GM12878 (cell line): ENCODE measurements around the gene POLN. TPM values are rescaled to one million over a fixed set of nuclear protein-coding genes. Genes with fewer than 3 reads are reported as not detected.

Experiments used
- ATAC-seq: fragments of 200-7000 bp; cut with Tn5 transposase; 3 replicates; pipeline ENCODE4 v1.9.1; 2020; ENCODE audit warnings: mild to moderate bottlenecking, moderate library complexity
- BruUV-seq: library from RNA; stranded (reverse); fragments of 400-500 nt; replicated peaks from 2 replicates; lab custom pipeline; 2021; lab: Mats Ljungman, UMichigan
- CTCF ChIA-PET: fragments of 300-600 bp; sonication (Branson Sonifier 250); formaldehyde crosslinking; extraction: SDS; loops from one replicate; lab custom pipeline; 2021; ENCODE audit warnings: inconsistent platforms; lab: Yijun Ruan, JAX
- POLR2A ChIA-PET: fragments of 350-600 bp; formaldehyde crosslinking; extraction: SDS; loops from one replicate; lab custom pipeline; 2021; ENCODE audit warnings: inconsistent platforms; lab: Charles Lee
- RAD21 ChIA-PET: fragments of 300-600 bp; sonication (Branson Sonifier 250); formaldehyde crosslinking; loops from one replicate; lab custom pipeline; 2023; ENCODE audit warnings: antibody characterized with exemption; ENCODE audit not compliant: unreplicated experiment; lab: Charles Lee
- SMC1A ChIA-PET: fragments of 300-600 bp; sonication (Branson Sonifier 250); formaldehyde crosslinking; loops from one replicate; lab custom pipeline; 2023; ENCODE audit not compliant: unreplicated experiment, uncharacterized antibody; lab: Charles Lee
- DNase-seq: peaks from one replicate; pipeline ENCODE4 v3.0.0-alpha.2; 2011; ENCODE audit warnings: low read depth, low spot score
- FAIRE-seq: peaks from 3 replicates; lab custom pipeline; 2011; peaks lifted over from hg19 to GRCh38; lab: Jason Lieb, UNC
- H2AFZ ChIP-seq: 2 replicates; pipeline ENCODE4 v1.6.0; 2011; ENCODE audit warnings: low read depth, low read length, control low read depth; ENCODE audit not compliant: control insufficient read depth
- H3K27ac ChIP-seq: 2 replicates; pipeline ENCODE4 v1.5.1; 2011; ENCODE audit warnings: control low read depth; ENCODE audit not compliant: control insufficient read depth, insufficient read depth
- H3K27me3 ChIP-seq, 2 experiments: replicated peaks in 1 of 2; 2 replicates each; pipeline versions ENCODE4 v1.6.0 to v1.6.1; 2011; ENCODE audit warnings: low read length in 1 of 2; ENCODE audit not compliant: control insufficient read depth in 2 of 2, insufficient read depth in 2 of 2
- H3K36me3 ChIP-seq, 2 experiments: 2 replicates each; pipeline ENCODE4 v1.5.1; 2011; ENCODE audit warnings: low read length in 1 of 2; ENCODE audit not compliant: control insufficient read depth in 2 of 2, insufficient read depth in 2 of 2
- H3K4me1 ChIP-seq: 2 replicates; pipeline ENCODE4 v1.6.1; 2011; ENCODE audit warnings: mild to moderate bottlenecking, low read length, moderate library complexity, mixed read lengths; ENCODE audit not compliant: control insufficient read depth, insufficient read depth
- H3K4me2 ChIP-seq: 2 replicates; pipeline ENCODE4 v1.6.0; 2011; ENCODE audit warnings: control low read depth; ENCODE audit not compliant: control insufficient read depth, insufficient read depth
- H3K4me3 ChIP-seq: fragments of 200-600 bp; sonication (generic); 2 replicates; pipeline ENCODE4 v1.5.1; 2016
- H3K79me2 ChIP-seq: 2 replicates; pipeline ENCODE4 v1.6.0; 2011; ENCODE audit warnings: low read length; ENCODE audit not compliant: control insufficient read depth, insufficient read depth
- H3K9ac ChIP-seq: 2 replicates; pipeline ENCODE4 v1.8.0; 2011; ENCODE audit warnings: low read length, control low read depth, mixed read lengths; ENCODE audit not compliant: control insufficient read depth, insufficient read depth
- H3K9me3 ChIP-seq: replicated peaks from 3 replicates; pipeline ENCODE4 v1.5.1; 2011; ENCODE audit warnings: mild to moderate bottlenecking, low read length; ENCODE audit not compliant: control insufficient read depth, insufficient read depth
- H4K20me1 ChIP-seq: 2 replicates; pipeline ENCODE4 v1.6.0; 2011; ENCODE audit not compliant: control insufficient read depth, insufficient read depth
- CHD2 ChIP-seq: IDR thresholded peaks from 2 replicates; pipeline ENCODE4 v1.6.1; 2011; ENCODE audit warnings: low read depth, low read length, improper control_type of control experiment, borderline replicate concordance
- CTCF ChIP-seq, 3 experiments: IDR thresholded peaks in 2 of 3; conservative IDR thresholded peaks in 1 of 3; 2 replicates each; pipeline ENCODE4 v1.5.1; 2011; ENCODE audit warnings: low read depth in 3 of 3, low read length in 3 of 3, mild to moderate bottlenecking in 3 of 3, control low read depth in 2 of 3, moderate library complexity in 2 of 3, inconsistent platforms in 1 of 3, mixed read lengths in 1 of 3; ENCODE audit not compliant: control insufficient read depth in 2 of 3, insufficient read depth in 1 of 3; ENCODE audit errors: extremely low read depth in 1 of 3
- IKZF2 ChIP-seq, 2 experiments: fragments of 450-650 bp; IDR thresholded peaks; 2 replicates each; pipeline ENCODE4 v1.6.1; 2017; ENCODE audit warnings: mild to moderate bottlenecking in 2 of 2, moderate library complexity in 2 of 2
- IRF4 ChIP-seq: IDR thresholded peaks from 2 replicates; pipeline ENCODE4 v1.6.1; 2011; ENCODE audit warnings: low read depth, low read length
- STAT1 ChIP-seq: fragments of 450-650 bp; conservative IDR thresholded peaks from 2 replicates; pipeline ENCODE4 v1.6.1; 2014; ENCODE audit warnings: antibody characterized with exemption, mild to moderate bottlenecking
- WGBS: methylation state at CpG from one replicate; pipeline ENCODE4 v1.1.6; 2016; ENCODE audit warnings: low lambda C conversion rate; ENCODE audit not compliant: insufficient replicate concordance, insufficient coverage; ENCODE audit errors: missing lambda C conversion rate; 5-methylcytosine and 5-hydroxymethylcytosine counted together
- in situ Hi-C: fragments of 300-500 bp; cut with MboI; formaldehyde crosslinking; loops from 9 replicates; pipeline ENCODE4 v1.14.3; 2018; ENCODE audit warnings: mixed read lengths
- intact Hi-C: fragments of 100-400 bp; cut with micrococcal nuclease; formaldehyde crosslinking; loops from one replicate; pipeline ENCODE4 v1.14.2; 2022; ENCODE audit not compliant: unreplicated experiment
- polyA plus RNA-seq, 11 experiments: library from polyadenylated mRNA; depleted of rRNA in 4 of 11; unstranded in 6 of 11; stranded (reverse) in 5 of 11; fragments of >200 nt; fragmentation: Nextera tagmentation in 4 of 11; fragmentation: Illumina TruSeq in 1 of 11; extraction: Ambion mirVana in 4 of 11; extraction: Trizol in 1 of 11; gene quantifications; 1 replicate in 1 of 11; 2 replicates in 10 of 11; pipeline versions ENCODE4 v1.2.1 to v1.2.3, GENCODE V29; 2011 to 2016; ENCODE audit warnings: inconsistent platforms in 2 of 11, missing spikeins in 2 of 11, low read depth in 1 of 11
- total RNA-seq, 4 experiments: library from RNA; depleted of rRNA in 3 of 4; stranded (reverse); fragments of >200 nt in 3 of 4; fragmentation: Illumina TruSeq in 1 of 4; extraction: Trizol in 1 of 4; gene quantifications; 2 replicates each; pipeline versions ENCODE4 v1.2.1 to v1.2.3, GENCODE V29; 2013 to 2021

POLN gene
- total and polyA plus RNA-seq, 10 of the 15 experiments (the other 5 are each of a cell fraction or from before 2014, with no cell fraction given) = 0.09 to 2.0 (median 0.95) TPM; not detected in 1

GRCh38 chr4:2172161-2172560 lies 69.8 kb downstream of the POLN start:
- Histone ChIP-seq H3K4me2 (no peak overlapping the region), H2AFZ (no peak overlapping the region), H3K27ac (no peak overlapping the region), H3K79me2 (no peaks in the 10 kb centered on the region), H3K4me1 (no peaks in the 10 kb centered on the region), H4K20me1 (no peaks in the 10 kb centered on the region), H3K9me3 (no peaks in the 10 kb centered on the region), H3K4me3 (no peak overlapping the region)
- in situ Hi-C loops = no loop called here
- CTCF ChIA-PET = interaction anchor here (1.1 kb wide), 1 partner anchor 479 kb away, joined by 4 read pairs; no protein-coding TSS in a partner anchor
- no peak for ATAC-seq
- no peak for TF ChIP-seq STAT1
- no peak for TF ChIP-seq CHD2
- no peak for TF ChIP-seq IRF4
- TF ChIP-seq, all 136 proteins: peak for 0
- no peak for FAIRE-seq
- intact Hi-C loops = no loop called here
- WGBS = 74% methylated on average over 4 of the region's 4 CpGs
- H3K27me3 ChIP-seq = no peaks in the 10 kb centered on the region
- RAD21 ChIA-PET = no interaction called here
- POLR2A ChIA-PET = no interaction called here
- no peak overlapping the region for H3K9ac ChIP-seq
- no peak for DNase-seq
- SMC1A ChIA-PET = interaction anchor here (1.0 to 1.9 kb wide), 2 partner anchors 9 to 30 kb away, joined by 3 to 4 read pairs; no protein-coding TSS in a partner anchor
- BruUV-seq = no TSS peak
- H3K36me3 ChIP-seq = no peaks in the 10 kb centered on the region

GRCh38 chr4:2168469-2169319 lies 73.2 kb downstream of the POLN start:
- H3K9ac ChIP-seq = no peak overlapping the region
- ChIA-PET CTCF (interaction anchor here (1.0 to 1.3 kb wide), 3 partner anchors 9 to 476 kb away, joined by 3 read pairs; no protein-coding TSS in a partner anchor), POLR2A (no interaction called here), SMC1A (interaction anchor here (1.6 to 2.0 kb wide), 2 partner anchors 16 to 27 kb away, joined by 4 to 6 read pairs; no protein-coding TSS in a partner anchor), RAD21 (no interaction called here)
- no peaks in the 10 kb centered on the region for H3K36me3 ChIP-seq
- no peak for FAIRE-seq
- H3K4me3 ChIP-seq = no peak overlapping the region
- DNase-seq = no peak
- no peak overlapping the region for H3K4me2 ChIP-seq
- H2AFZ ChIP-seq = no peak overlapping the region
- no peaks in the 10 kb centered on the region for H3K27me3 ChIP-seq
- in situ Hi-C loops (no loop called here), intact Hi-C loops (no loop called here)
- H3K4me1 ChIP-seq = no peaks in the 10 kb centered on the region
- no peaks in the 10 kb centered on the region for H3K79me2 ChIP-seq
- no peak overlapping the region for H3K27ac ChIP-seq
- no peak for ATAC-seq
- H3K9me3 ChIP-seq = no peaks in the 10 kb centered on the region
- no TSS peak for BruUV-seq
- TF ChIP-seq IKZF2 (IDR thresholded peaks at IDR 0.05) (no peak), CTCF (IDR thresholded peaks at IDR 0.05 in 2 of 3, conservative IDR thresholded peaks at IDR 0.05 in 1 of 3; ENCODE audit: control insufficient read depth in 2 of 3, extremely low read depth in 1 of 3, insufficient read depth in 1 of 3, low read depth in 3 of 3, low read length in 3 of 3) (0 out of 6 replicates have a peak, but pooled peaks of 1 of the 3 experiments have one; percentile 9)
- TF ChIP-seq, all 136 proteins: peak for 1
- no peaks in the 10 kb centered on the region for H4K20me1 ChIP-seq
- WGBS = 82% methylated on average over 12 of the region's 12 CpGs
